ENCODE measurements around the gene RYR1.

GRCh38 chr19:38497907-38498306 lies 64.4 kb downstream of the RYR1 start:
- TF ChIP-seq CTCF (IDR thresholded peaks at IDR 0.05; ENCODE audit: low read depth, low read length, poor library complexity, severe bottlenecking): no peak
- TF ChIP-seq EZH2phosphoT487 (IDR thresholded peaks at IDR 0.05; ENCODE audit: borderline replicate concordance, low read length): no peak
